Measurements from ENCODE around the gene GALM. TPM values are rescaled to one million over a fixed set of nuclear protein-coding genes. Genes with fewer than 3 reads are reported as not detected.

The GALM gene
- polyA plus RNA-seq, 1 donor (not counting 4 experiments of a cell fraction or from before 2014, with no cell fraction given), result 1.2 TPM

DNA sequence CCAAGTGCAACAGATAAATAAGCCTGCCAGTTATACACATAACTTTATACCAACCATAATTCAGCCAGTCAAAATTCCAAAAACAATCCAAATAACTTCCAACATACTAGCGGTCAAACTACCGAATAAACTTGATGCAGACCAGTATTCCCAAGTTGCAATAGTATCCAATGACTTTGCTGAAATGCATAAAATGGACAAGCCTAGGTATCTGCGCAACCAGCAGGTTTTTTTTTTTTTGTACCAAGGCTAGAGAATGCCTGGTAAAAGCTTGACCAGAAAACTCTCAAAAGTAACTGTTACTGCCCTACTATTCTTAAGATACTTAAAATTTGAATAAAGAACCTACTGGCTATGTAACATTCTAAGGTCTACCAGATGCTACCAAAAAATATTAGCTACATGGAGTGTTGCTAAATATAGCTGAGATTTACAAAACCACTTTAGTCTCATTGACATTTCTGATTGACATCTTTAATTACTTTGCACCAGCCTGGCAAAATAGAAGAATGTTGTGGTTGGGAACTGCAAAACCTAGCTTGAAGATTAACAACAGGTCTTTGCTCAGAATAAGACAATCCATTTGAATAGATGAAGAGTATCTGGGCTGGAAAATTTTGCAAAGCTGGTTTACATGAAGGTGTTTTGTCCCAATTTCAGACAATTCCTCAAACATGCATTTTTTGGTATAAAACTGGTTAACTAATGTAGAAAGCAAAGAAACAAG, 77.9 kb downstream of the GALM start:
- no peak overlapping the region for H3K4me3 ChIP-seq (ENCODE audit: control insufficient read depth in 2 of 3, extremely low read depth in 1 of 3, insufficient read depth in 2 of 3, low read depth in 1 of 3, low read length in 3 of 3)
- H4K20me1 ChIP-seq (ENCODE audit: control insufficient read depth, extremely low read depth, insufficient read depth, low read length), result peaks cover 23% of the 10 kb centered on the region
- no peaks in the 10 kb centered on the region for H3K9me3 ChIP-seq (ENCODE audit: control insufficient read depth, low read depth, low read length)
- TF ChIP-seq EZH2 (IDR thresholded peaks at IDR 0.05; ENCODE audit: low read length), result no peak
- TF ChIP-seq, protein P1, sequence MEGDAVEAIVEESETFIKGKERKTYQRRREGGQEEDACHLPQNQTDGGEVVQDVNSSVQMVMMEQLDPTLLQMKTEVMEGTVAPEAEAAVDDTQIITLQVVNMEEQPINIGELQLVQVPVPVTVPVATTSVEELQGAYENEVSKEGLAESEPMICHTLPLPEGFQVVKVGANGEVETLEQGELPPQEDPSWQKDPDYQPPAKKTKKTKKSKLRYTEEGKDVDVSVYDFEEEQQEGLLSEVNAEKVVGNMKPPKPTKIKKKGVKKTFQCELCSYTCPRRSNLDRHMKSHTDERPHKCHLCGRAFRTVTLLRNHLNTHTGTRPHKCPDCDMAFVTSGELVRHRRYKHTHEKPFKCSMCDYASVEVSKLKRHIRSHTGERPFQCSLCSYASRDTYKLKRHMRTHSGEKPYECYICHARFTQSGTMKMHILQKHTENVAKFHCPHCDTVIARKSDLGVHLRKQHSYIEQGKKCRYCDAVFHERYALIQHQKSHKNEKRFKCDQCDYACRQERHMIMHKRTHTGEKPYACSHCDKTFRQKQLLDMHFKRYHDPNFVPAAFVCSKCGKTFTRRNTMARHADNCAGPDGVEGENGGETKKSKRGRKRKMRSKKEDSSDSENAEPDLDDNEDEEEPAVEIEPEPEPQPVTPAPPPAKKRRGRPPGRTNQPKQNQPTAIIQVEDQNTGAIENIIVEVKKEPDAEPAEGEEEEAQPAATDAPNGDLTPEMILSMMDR (optimal IDR thresholded peaks at IDR 0.05 in 1 of 3, IDR thresholded peaks at IDR 0.05 in 1 of 3, conservative IDR thresholded peaks at IDR 0.05 in 1 of 3; ENCODE audit: extremely low read depth in 1 of 3, insufficient read depth in 2 of 3, low read length in 3 of 3), result no peak
- H3K27ac ChIP-seq (ENCODE audit: control insufficient read depth, insufficient read depth, low read length), result no peak overlapping the region
- peaks cover 26 to 54% of the 10 kb centered on the region in 2 experiments for H3K36me3 ChIP-seq (ENCODE audit: control insufficient read depth in 2 of 2, extremely low read depth in 1 of 2, insufficient read depth in 2 of 2, low read length in 2 of 2)
- H3K4me2 ChIP-seq (ENCODE audit: control insufficient read depth, extremely low read depth, insufficient read depth, low read depth, low read length), result no peak overlapping the region
- H3K9ac ChIP-seq (ENCODE audit: control insufficient read depth, extremely low read depth, insufficient read depth, low read length), result no peak overlapping the region
- dilution Hi-C loops (cut with MboI; ENCODE audit: extremely low pct_ligation_motif_present, low sequenced_read_pairs), result loop anchor here (25.0 kb wide), 1 partner anchor 182 kb away; no protein-coding TSS in a partner anchor
- DNase-seq (ENCODE audit: low read depth, low spot score) (no peak), FAIRE-seq (no peak)
- no peak overlapping the region for H2AFZ ChIP-seq (ENCODE audit: control insufficient read depth, low read length)
- H3K9me1 ChIP-seq (ENCODE audit: control insufficient read depth, extremely low read depth, insufficient read depth, low read length), result no peaks in the 10 kb centered on the region
- peaks cover 17% of the 10 kb centered on the region for H3K4me1 ChIP-seq (ENCODE audit: control insufficient read depth, extremely low read depth, insufficient read depth, low read length)
- H3K27me3 ChIP-seq (ENCODE audit: control insufficient read depth, extremely low read depth, insufficient read depth, low read length), result no peaks in the 10 kb centered on the region
- peaks cover 54% of the 10 kb centered on the region for H3K79me2 ChIP-seq (ENCODE audit: control insufficient read depth, insufficient read depth, low read length)

DNA sequence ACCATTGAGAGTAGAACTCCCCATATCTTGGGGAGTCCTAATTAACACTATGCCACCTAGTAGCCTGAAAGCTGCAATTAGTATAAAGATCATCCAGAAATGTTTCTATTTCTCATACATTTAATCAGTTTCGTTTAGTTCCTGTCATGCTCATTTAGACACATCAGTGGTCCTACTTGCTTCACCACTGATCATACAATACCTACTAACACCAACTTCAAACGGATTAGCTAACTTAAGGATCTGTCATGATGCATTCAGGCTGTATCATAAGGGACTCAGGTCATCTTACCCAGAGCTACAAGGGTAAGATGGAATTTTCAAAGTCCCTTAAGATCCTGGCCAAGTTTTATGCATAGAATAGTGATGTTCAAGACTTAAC, 78.5 kb downstream of the GALM start:
- H4K20me1 ChIP-seq (ENCODE audit: control insufficient read depth, extremely low read depth, insufficient read depth, low read length), result peaks cover 28% of the 10 kb centered on the region
- no peak overlapping the region for H3K4me2 ChIP-seq (ENCODE audit: control insufficient read depth, extremely low read depth, insufficient read depth, low read depth, low read length)
- H3K79me2 ChIP-seq (ENCODE audit: control insufficient read depth, insufficient read depth, low read length), result peaks cover 59% of the 10 kb centered on the region
- no peak overlapping the region for H3K4me3 ChIP-seq (ENCODE audit: control insufficient read depth in 2 of 3, extremely low read depth in 1 of 3, insufficient read depth in 2 of 3, low read depth in 1 of 3, low read length in 3 of 3)
- no peaks in the 10 kb centered on the region for H3K9me1 ChIP-seq (ENCODE audit: control insufficient read depth, extremely low read depth, insufficient read depth, low read length)
- FAIRE-seq (no peak), DNase-seq (ENCODE audit: low read depth, low spot score) (no peak)
- no peak overlapping the region for H2AFZ ChIP-seq (ENCODE audit: control insufficient read depth, low read length)
- H3K4me1 ChIP-seq (ENCODE audit: control insufficient read depth, extremely low read depth, insufficient read depth, low read length), result peaks cover 22% of the 10 kb centered on the region
- TF ChIP-seq EZH2 (IDR thresholded peaks at IDR 0.05; ENCODE audit: low read length), result no peak
- TF ChIP-seq, protein P1 (optimal IDR thresholded peaks at IDR 0.05 in 1 of 3, IDR thresholded peaks at IDR 0.05 in 1 of 3, conservative IDR thresholded peaks at IDR 0.05 in 1 of 3; ENCODE audit: extremely low read depth in 1 of 3, insufficient read depth in 2 of 3, low read length in 3 of 3), result no peak
- H3K9ac ChIP-seq (ENCODE audit: control insufficient read depth, extremely low read depth, insufficient read depth, low read length), result no peak overlapping the region
- H3K9me3 ChIP-seq (ENCODE audit: control insufficient read depth, low read depth, low read length), result no peaks in the 10 kb centered on the region
- dilution Hi-C loops (cut with MboI; ENCODE audit: extremely low pct_ligation_motif_present, low sequenced_read_pairs), result loop anchor here (25.0 kb wide), 1 partner anchor 182 kb away; no protein-coding TSS in a partner anchor
- H3K27ac ChIP-seq (ENCODE audit: control insufficient read depth, insufficient read depth, low read length), result no peak overlapping the region
- H3K36me3 ChIP-seq (ENCODE audit: control insufficient read depth in 2 of 2, extremely low read depth in 1 of 2, insufficient read depth in 2 of 2, low read length in 2 of 2), result peaks cover 28 to 58% of the 10 kb centered on the region in 2 experiments
- H3K27me3 ChIP-seq (ENCODE audit: control insufficient read depth, extremely low read depth, insufficient read depth, low read length), result no peaks in the 10 kb centered on the region
